ENCODE results near the gene GNB2. TPM values are rescaled to one million over a fixed set of nuclear protein-coding genes. Genes with fewer than 3 reads are reported as not detected.

Gene GNB2
- total and polyA plus RNA-seq, 2 of the 13 experiments (the other 11 are each of a cell fraction or from before 2014, with no cell fraction given) = 48.3 to 67.1 TPM

GRCh38 chr7:100673302-100673941 lies at the start of gene GNB2 (continued):
- TF ChIP-seq PAXIP1 (CRISPR knock-in tag; conservative IDR thresholded peaks at IDR 0.05) = peak; percentile 30
- TF ChIP-seq MXD1 (CRISPR knock-in tag; IDR thresholded peaks at IDR 0.05) = peak; percentile 69; the same call in 1 of the 2 replicates
- TF ChIP-seq ZNF205 (CRISPR knock-in tag; IDR thresholded peaks at IDR 0.05) = peak; percentile 53; the same call in 1 of the 2 replicates
- TF ChIP-seq SIN3B (IDR thresholded peaks at IDR 0.05; ENCODE audit: low read length) = 0 out of 2 replicates have a peak, but pooled peaks have one; percentile 41
- TF ChIP-seq SKIL (CRISPR knock-in tag; IDR thresholded peaks at IDR 0.05; ENCODE audit: borderline replicate concordance) = peak; percentile 68; the same call in 1 of the 2 replicates
- no peak for TF ChIP-seq ZMAT3 (CRISPR knock-in tag; conservative IDR thresholded peaks at IDR 0.05)
- TF ChIP-seq PRDM10 (CRISPR knock-in tag; IDR thresholded peaks at IDR 0.05; ENCODE audit: low read depth) = peak; percentile 99
- 0 out of 2 replicates have a peak, but pooled peaks have one; percentile 28 for TF ChIP-seq ZNF598 (CRISPR knock-in tag; IDR thresholded peaks at IDR 0.05; ENCODE audit: borderline replicate concordance)
- TF ChIP-seq FOXA3 (CRISPR knock-in tag; IDR thresholded peaks at IDR 0.05) = peak; percentile 44
- TF ChIP-seq SRSF1 (optimal IDR thresholded peaks at IDR 0.05; ENCODE audit: low read depth, low read length) = no peak
- no peak for TF ChIP-seq RBM39 (IDR thresholded peaks at IDR 0.05; ENCODE audit: low read depth, low read length, poor library complexity, severe bottlenecking)
- peak; percentile 27; the same call in 1 of the 2 replicates for TF ChIP-seq ZNF768 (CRISPR knock-in tag; IDR thresholded peaks at IDR 0.05)
- TF ChIP-seq HNRNPK (IDR thresholded peaks at IDR 0.05; ENCODE audit: low read depth, low read length, poor library complexity, severe bottlenecking) = no peak
- no peak for TF ChIP-seq REXO4 (CRISPR knock-in tag; IDR thresholded peaks at IDR 0.05; ENCODE audit: borderline replicate concordance)
- no peak for TF ChIP-seq ZNF30 (CRISPR knock-in tag; IDR thresholded peaks at IDR 0.05)
- peak; percentile 97; the same call in 1 of the 2 replicates for TF ChIP-seq ZNF207 (IDR thresholded peaks at IDR 0.05; ENCODE audit: borderline replicate concordance)
- TF ChIP-seq MIER3 (CRISPR knock-in tag; IDR thresholded peaks at IDR 0.05; ENCODE audit: borderline replicate concordance) = peak; percentile 57
- TF ChIP-seq ZNF335 (CRISPR knock-in tag; IDR thresholded peaks at IDR 0.05) = 0 out of 2 replicates have a peak, but pooled peaks have one; percentile 45
- no peak for TF ChIP-seq ZSCAN31 (CRISPR knock-in tag; IDR thresholded peaks at IDR 0.05; ENCODE audit: low read depth)
- TF ChIP-seq MAFF (IDR thresholded peaks at IDR 0.05; ENCODE audit: low read depth, low read length) = no peak
